ENCODE measurements around the gene ZNF385A. TPM values are rescaled to one million over a fixed set of nuclear protein-coding genes. Genes with fewer than 3 reads are reported as not detected.

Gene ZNF385A
- total and polyA plus RNA-seq, 2 of the 13 experiments (the other 11 are each of a cell fraction or from before 2014, with no cell fraction given): 0.44 to 0.67 TPM

DNA sequence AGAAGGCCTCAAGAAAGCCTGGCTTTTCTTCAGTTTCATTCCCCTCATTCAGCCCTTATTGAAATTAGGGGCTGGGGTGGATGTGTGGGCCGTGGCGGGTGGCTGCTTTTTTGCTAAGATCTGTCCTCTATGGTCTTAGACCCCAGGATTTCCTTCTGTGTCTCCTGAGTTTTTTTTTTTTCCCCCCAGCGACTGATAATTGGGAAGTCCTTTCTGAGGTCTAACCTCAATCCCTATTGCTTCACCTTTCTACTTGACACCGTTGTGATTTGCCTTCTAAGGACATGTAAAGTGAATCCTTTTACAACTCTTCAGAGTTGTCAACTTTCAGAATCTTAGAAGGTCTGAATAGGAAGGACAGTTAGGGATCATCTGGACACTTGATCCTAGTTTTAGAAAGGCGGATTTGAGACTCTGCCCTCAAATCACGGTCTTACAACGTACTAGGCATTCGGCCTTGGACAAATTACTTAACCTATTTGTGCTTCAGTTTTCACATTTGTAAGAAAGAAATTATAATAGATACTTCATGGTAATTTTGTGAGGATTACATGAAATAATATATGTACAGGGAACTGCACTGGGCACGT lies 24.7 kb downstream of the ZNF385A start (continued):
- TF ChIP-seq, protein P1, sequence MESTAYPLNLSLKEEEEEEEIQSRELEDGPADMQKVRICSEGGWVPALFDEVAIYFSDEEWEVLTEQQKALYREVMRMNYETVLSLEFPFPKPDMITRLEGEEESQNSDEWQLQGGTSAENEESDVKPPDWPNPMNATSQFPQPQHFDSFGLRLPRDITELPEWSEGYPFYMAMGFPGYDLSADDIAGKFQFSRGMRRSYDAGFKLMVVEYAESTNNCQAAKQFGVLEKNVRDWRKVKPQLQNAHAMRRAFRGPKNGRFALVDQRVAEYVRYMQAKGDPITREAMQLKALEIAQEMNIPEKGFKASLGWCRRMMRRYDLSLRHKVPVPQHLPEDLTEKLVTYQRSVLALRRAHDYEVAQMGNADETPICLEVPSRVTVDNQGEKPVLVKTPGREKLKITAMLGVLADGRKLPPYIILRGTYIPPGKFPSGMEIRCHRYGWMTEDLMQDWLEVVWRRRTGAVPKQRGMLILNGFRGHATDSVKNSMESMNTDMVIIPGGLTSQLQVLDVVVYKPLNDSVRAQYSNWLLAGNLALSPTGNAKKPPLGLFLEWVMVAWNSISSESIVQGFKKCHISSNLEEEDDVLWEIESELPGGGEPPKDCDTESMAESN (CRISPR knock-in tag; conservative IDR thresholded peaks at IDR 0.05): no peak
- TF ChIP-seq POGZ (CRISPR knock-in tag; IDR thresholded peaks at IDR 0.05) (no peak), NFYB (CRISPR knock-in tag; IDR thresholded peaks at IDR 0.05) (no peak), ZNF101 (CRISPR knock-in tag; IDR thresholded peaks at IDR 0.05; ENCODE audit: borderline replicate concordance, low read depth) (no peak), ZNF333 (CRISPR knock-in tag; IDR thresholded peaks at IDR 0.05; ENCODE audit: borderline replicate concordance) (no peak), ZNF296 (CRISPR knock-in tag; conservative IDR thresholded peaks at IDR 0.05) (no peak), SMARCE1 (IDR thresholded peaks at IDR 0.05; ENCODE audit: borderline replicate concordance) (no peak), ATF7-NPFF (CRISPR knock-in tag; IDR thresholded peaks at IDR 0.05; ENCODE audit: low read depth) (no peak), RORA (CRISPR knock-in tag; IDR thresholded peaks at IDR 0.05) (no peak), IKZF5 (CRISPR knock-in tag; IDR thresholded peaks at IDR 0.05) (no peak), TEAD2 (CRISPR knock-in tag; IDR thresholded peaks at IDR 0.05) (no peak), FOSL2 (CRISPR knock-in tag; IDR thresholded peaks at IDR 0.05) (no peak), REPIN1 (CRISPR knock-in tag; IDR thresholded peaks at IDR 0.05; ENCODE audit: borderline replicate concordance, low read depth) (no peak), CC2D1A (CRISPR knock-in tag; IDR thresholded peaks at IDR 0.05) (no peak), ZNF670 (CRISPR knock-in tag; IDR thresholded peaks at IDR 0.05; ENCODE audit: borderline replicate concordance) (no peak), ZNF772 (CRISPR knock-in tag; IDR thresholded peaks at IDR 0.05) (no peak), TFDP1 (CRISPR knock-in tag; IDR thresholded peaks at IDR 0.05; ENCODE audit: borderline replicate concordance) (0 out of 2 replicates have a peak, but pooled peaks have one; percentile 3), NCOR1 (IDR thresholded peaks at IDR 0.05; ENCODE audit: borderline replicate concordance, low read length) (no peak), YY1 (IDR thresholded peaks at IDR 0.05; ENCODE audit: insufficient read depth, insufficient replicate concordance, low read depth, low read length) (no peak), GLMP (CRISPR knock-in tag; IDR thresholded peaks at IDR 0.05; ENCODE audit: borderline replicate concordance) (no peak), CENPX (CRISPR knock-in tag; IDR thresholded peaks at IDR 0.05) (no peak), ZSCAN31 (CRISPR knock-in tag; IDR thresholded peaks at IDR 0.05; ENCODE audit: low read depth) (no peak), NBN (conservative IDR thresholded peaks at IDR 0.05) (no peak), RXRB (CRISPR knock-in tag; IDR thresholded peaks at IDR 0.05; ENCODE audit: borderline replicate concordance) (no peak)
- TF ChIP-seq, protein P2, sequence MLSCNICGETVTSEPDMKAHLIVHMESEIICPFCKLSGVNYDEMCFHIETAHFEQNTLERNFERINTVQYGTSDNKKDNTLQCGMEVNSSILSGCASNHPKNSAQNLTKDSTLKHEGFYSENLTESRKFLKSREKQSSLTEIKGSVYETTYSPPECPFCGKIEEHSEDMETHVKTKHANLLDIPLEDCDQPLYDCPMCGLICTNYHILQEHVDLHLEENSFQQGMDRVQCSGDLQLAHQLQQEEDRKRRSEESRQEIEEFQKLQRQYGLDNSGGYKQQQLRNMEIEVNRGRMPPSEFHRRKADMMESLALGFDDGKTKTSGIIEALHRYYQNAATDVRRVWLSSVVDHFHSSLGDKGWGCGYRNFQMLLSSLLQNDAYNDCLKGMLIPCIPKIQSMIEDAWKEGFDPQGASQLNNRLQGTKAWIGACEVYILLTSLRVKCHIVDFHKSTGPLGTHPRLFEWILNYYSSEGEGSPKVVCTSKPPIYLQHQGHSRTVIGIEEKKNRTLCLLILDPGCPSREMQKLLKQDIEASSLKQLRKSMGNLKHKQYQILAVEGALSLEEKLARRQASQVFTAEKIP (CRISPR knock-in tag; IDR thresholded peaks at IDR 0.05; ENCODE audit: borderline replicate concordance): no peak

Measured in HepG2 (cell line).